PC-9 (cell line): ENCODE results near the gene TERB1. TPM values are rescaled to one million over a fixed set of nuclear protein-coding genes. Genes with fewer than 3 reads are reported as not detected.

Experiments
- BruUV-seq: library from RNA; stranded (reverse); fragments of 400-500 nt; replicated peaks from 2 replicates; lab custom pipeline; 2021; lab: Mats Ljungman, UMichigan
- CTCF ChIA-PET: fragments of 300-600 bp; sonication (Branson Sonifier 250); formaldehyde crosslinking; loops from one replicate; lab custom pipeline; 2022; ENCODE audit warnings: antibody characterized with exemption; lab: Charles Lee
- POLR2A ChIA-PET: fragments of 300-600 bp; sonication (Branson Sonifier 250); formaldehyde crosslinking; loops from one replicate; lab custom pipeline; 2022; ENCODE audit warnings: antibody characterized with exemption; ENCODE audit not compliant: unreplicated experiment; lab: Charles Lee
- DNase-seq, 2 experiments: peaks; one replicate each; pipeline versions ENCODE4 v3.0.0 to v3.0.0-alpha.2; 2015 to 2022; ENCODE audit warnings: mixed read lengths in 1 of 2
- H2AFZ ChIP-seq: fragments of 200-600 bp; sonication (generic); 2 replicates; pipeline ENCODE4 v1.8.1; 2017; ENCODE audit warnings: antibody characterized with exemption
- H3F3A ChIP-seq: fragments of 200-600 bp; sonication (generic); 2 replicates; pipeline ENCODE4 v1.8.1; 2017; ENCODE audit warnings: antibody characterized with exemption, mild to moderate bottlenecking, low read depth; ENCODE audit not compliant: insufficient read depth
- H3K27ac ChIP-seq: fragments of 200-600 bp; sonication (generic); 2 replicates; pipeline ENCODE4 v1.6.1; 2016; ENCODE audit warnings: mixed run types
- H3K27me3 ChIP-seq: fragments of 200-600 bp; sonication (generic); 2 replicates; pipeline ENCODE4 v1.6.1; 2016; ENCODE audit warnings: low read depth, mixed run types; ENCODE audit not compliant: insufficient read depth
- H3K36me3 ChIP-seq: fragments of 200-600 bp; sonication (generic); 2 replicates; pipeline ENCODE4 v1.6.1; 2016; ENCODE audit warnings: low read depth, mixed run types
- H3K4me1 ChIP-seq: fragments of 200-600 bp; sonication (generic); replicated peaks from 2 replicates; pipeline ENCODE4 v1.6.1; 2016; ENCODE audit warnings: mixed run types; ENCODE audit not compliant: insufficient read depth
- H3K4me2 ChIP-seq: fragments of 200-600 bp; sonication (generic); 2 replicates; pipeline ENCODE4 v1.6.1; 2017; ENCODE audit warnings: mixed run types
- H3K4me3 ChIP-seq: fragments of 200-600 bp; sonication (generic); 2 replicates; pipeline ENCODE4 v1.6.1; 2016; ENCODE audit warnings: mixed run types
- H3K79me2 ChIP-seq: fragments of 200-600 bp; sonication (generic); 2 replicates; pipeline ENCODE4 v1.6.1; 2017; ENCODE audit warnings: low read depth, mixed run types
- H3K9me2 ChIP-seq: fragments of 200-600 bp; sonication (generic); 2 replicates; pipeline ENCODE4 v1.8.1; 2017; ENCODE audit warnings: mild to moderate bottlenecking; ENCODE audit not compliant: insufficient read depth
- H3K9me3 ChIP-seq: fragments of 200-600 bp; sonication (generic); 2 replicates; pipeline ENCODE4 v1.8.1; 2016; ENCODE audit warnings: low read depth; ENCODE audit not compliant: insufficient read depth
- H4K20me1 ChIP-seq: fragments of 200-600 bp; sonication (generic); 2 replicates; pipeline ENCODE4 v1.8.1; 2017; ENCODE audit not compliant: insufficient read depth
- EZH2 ChIP-seq: fragments of 200-600 bp; sonication (generic); IDR thresholded peaks from 2 replicates; pipeline ENCODE4 v1.8.0; 2017; ENCODE audit warnings: antibody characterized with exemption, low read depth
- intact Hi-C: fragments of 100-400 bp; cut with micrococcal nuclease; formaldehyde crosslinking; loops from one replicate; pipeline ENCODE4 v1.10.0; 2022; ENCODE audit not compliant: unreplicated experiment
- total RNA-seq: library from RNA; stranded (reverse); gene quantifications from 2 replicates; pipeline ENCODE4 v1.2.3, GENCODE V29; 2021
- TF ChIP-seq, protein P1 (sequence below): fragments of 200-600 bp; sonication (generic); conservative IDR thresholded peaks from 2 replicates; pipeline ENCODE4 v1.6.1; 2017; ENCODE audit warnings: mixed run types, antibody characterized with exemption, mild to moderate bottlenecking, moderate library complexity

Gene TERB1
- total RNA-seq, 1 experiment from 2014 or later = not detected

DNA sequence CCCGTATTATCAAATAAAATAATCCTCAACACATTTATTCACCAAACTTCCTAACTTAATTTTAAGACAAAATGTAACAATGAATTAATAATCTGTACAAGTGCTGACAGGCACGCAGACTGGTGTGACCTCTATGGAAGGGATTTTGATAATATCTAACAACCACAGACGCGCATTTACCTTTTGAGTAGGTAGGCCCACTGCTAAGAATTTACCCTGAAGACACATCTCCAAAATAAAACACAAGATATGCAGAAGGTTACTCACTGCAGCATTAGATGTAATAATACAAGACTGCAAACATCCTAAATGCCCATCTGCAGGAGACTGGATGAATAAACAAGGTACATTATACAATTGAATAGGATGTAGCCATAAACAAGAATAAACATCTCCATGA is 82.1 kb downstream of the TERB1 start:
- no TSS peak for BruUV-seq
- no peaks in the 10 kb centered on the region for H3K79me2 ChIP-seq
- H2AFZ ChIP-seq = no peak overlapping the region
- H3K27me3 ChIP-seq = no peaks in the 10 kb centered on the region
- peaks cover 12% of the 10 kb centered on the region; the same call in 1 of the 2 replicates for H3K36me3 ChIP-seq
- no peaks in the 10 kb centered on the region for H3K9me3 ChIP-seq
- no peak overlapping the region for H3K4me3 ChIP-seq
- H3K9me2 ChIP-seq = no peaks in the 10 kb centered on the region
- CTCF ChIA-PET = interaction anchor here (0.5 kb wide), 1 partner anchor 111 kb away, joined by 5 read pairs; the partner anchor contains the start of gene NAE1
- no peak overlapping the region for H3K27ac ChIP-seq
- no peaks in the 10 kb centered on the region for H4K20me1 ChIP-seq
- intact Hi-C loops = no loop called here
- no peaks in the 10 kb centered on the region for H3K4me1 ChIP-seq
- TF ChIP-seq, protein P1, sequence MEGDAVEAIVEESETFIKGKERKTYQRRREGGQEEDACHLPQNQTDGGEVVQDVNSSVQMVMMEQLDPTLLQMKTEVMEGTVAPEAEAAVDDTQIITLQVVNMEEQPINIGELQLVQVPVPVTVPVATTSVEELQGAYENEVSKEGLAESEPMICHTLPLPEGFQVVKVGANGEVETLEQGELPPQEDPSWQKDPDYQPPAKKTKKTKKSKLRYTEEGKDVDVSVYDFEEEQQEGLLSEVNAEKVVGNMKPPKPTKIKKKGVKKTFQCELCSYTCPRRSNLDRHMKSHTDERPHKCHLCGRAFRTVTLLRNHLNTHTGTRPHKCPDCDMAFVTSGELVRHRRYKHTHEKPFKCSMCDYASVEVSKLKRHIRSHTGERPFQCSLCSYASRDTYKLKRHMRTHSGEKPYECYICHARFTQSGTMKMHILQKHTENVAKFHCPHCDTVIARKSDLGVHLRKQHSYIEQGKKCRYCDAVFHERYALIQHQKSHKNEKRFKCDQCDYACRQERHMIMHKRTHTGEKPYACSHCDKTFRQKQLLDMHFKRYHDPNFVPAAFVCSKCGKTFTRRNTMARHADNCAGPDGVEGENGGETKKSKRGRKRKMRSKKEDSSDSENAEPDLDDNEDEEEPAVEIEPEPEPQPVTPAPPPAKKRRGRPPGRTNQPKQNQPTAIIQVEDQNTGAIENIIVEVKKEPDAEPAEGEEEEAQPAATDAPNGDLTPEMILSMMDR = no peak
- POLR2A ChIA-PET = no interaction called here
- no peak overlapping the region for H3K4me2 ChIP-seq
- H3F3A ChIP-seq = peaks cover 4% of the 10 kb centered on the region; the same call in 1 of the 2 replicates
- DNase-seq = no peak

DNA sequence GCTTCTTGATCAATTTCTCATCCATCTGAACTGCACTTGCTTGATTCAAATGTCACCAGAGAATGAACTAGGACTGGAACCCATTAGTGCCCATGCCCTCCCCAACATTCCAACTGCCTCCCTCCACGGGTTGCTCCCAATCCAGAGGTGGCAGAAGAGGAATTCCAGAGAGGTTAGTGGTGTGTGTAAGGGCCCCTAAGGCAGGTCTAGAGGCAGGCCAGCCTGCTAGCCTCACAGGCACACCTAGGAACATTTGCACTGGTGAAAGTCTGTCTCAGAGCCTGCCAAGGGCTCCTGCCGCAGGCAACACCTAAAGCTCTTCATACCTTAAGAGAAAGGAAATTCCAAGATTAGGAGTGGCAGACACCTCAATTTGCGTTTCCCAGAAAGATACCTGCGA is 83.6 kb downstream of the TERB1 start:
- H3K4me1 ChIP-seq = no peaks in the 10 kb centered on the region
- peaks cover 4% of the 10 kb centered on the region; the same call in 1 of the 2 replicates for H3F3A ChIP-seq
- TF ChIP-seq, protein P1 = no peak
- no peak for TF ChIP-seq EZH2
- H4K20me1 ChIP-seq = no peaks in the 10 kb centered on the region
- H3K27ac ChIP-seq = no peak overlapping the region
- BruUV-seq = no TSS peak
- no peaks in the 10 kb centered on the region for H3K27me3 ChIP-seq
- 0 out of 2 replicates have a peak, but pooled peaks cover 7% of the 10 kb centered on the region for H3K36me3 ChIP-seq
- ChIA-PET CTCF (interaction anchor here (0.6 kb wide), 1 partner anchor 113 kb away, joined by 3 read pairs; the partner anchor contains the start of gene NAE1), POLR2A (interaction anchor here (0.7 kb wide), 1 partner anchor 816 kb away, joined by 4 read pairs; no protein-coding TSS in a partner anchor)
- no peaks in the 10 kb centered on the region for H3K9me2 ChIP-seq
- no peak overlapping the region for H3K4me2 ChIP-seq
- intact Hi-C loops = no loop called here
- H3K79me2 ChIP-seq = no peaks in the 10 kb centered on the region
- H2AFZ ChIP-seq = no peak overlapping the region
- H3K9me3 ChIP-seq = no peaks in the 10 kb centered on the region
- DNase-seq = peak in 1 of 2 experiments; percentile 82
- no peak overlapping the region for H3K4me3 ChIP-seq

DNA sequence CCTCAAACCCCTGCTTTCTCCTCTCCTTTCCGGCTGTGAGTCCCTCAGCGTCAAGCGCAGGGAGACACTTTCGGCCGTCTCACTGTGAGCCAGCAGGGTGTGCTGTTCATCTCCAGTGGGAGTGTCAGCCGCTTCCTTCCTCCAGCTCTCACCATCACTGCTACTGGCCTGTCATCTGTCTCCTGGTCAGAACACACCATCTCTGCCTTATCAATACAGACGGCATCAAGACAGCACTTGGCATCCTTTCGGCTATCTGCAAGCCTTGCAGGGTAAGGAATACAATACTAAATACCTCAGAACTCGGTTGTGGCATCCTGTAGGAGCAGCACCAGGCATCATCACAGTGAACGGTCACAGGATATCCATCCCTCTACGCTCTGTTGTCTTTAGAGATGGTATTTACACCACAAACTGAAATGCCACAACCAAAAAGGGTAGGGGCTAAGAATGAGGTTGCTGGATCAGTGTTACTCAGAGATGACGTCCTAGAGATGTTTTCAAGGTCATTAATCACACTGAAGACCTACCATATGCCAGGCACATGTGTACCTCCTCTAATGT is 84.2 kb downstream of the TERB1 start:
- Histone ChIP-seq H3K4me2 (no peak overlapping the region), H3K36me3 (0 out of 2 replicates have a peak, but pooled peaks cover 3% of the 10 kb centered on the region), H4K20me1 (no peaks in the 10 kb centered on the region), H3F3A (peaks cover 4% of the 10 kb centered on the region; the same call in 1 of the 2 replicates), H3K27ac (no peak overlapping the region), H3K9me3 (no peaks in the 10 kb centered on the region), H3K9me2 (no peaks in the 10 kb centered on the region), H2AFZ (no peak overlapping the region), H3K27me3 (no peaks in the 10 kb centered on the region), H3K79me2 (no peaks in the 10 kb centered on the region), H3K4me3 (no peak overlapping the region), H3K4me1 (no peaks in the 10 kb centered on the region)
- POLR2A ChIA-PET = no interaction called here
- CTCF ChIA-PET = interaction anchor here (0.6 kb wide), 1 partner anchor 113 kb away, joined by 3 read pairs; the partner anchor contains the start of gene NAE1
- no peak for TF ChIP-seq EZH2
- TF ChIP-seq, protein P1 = 0 out of 2 replicates have a peak, but pooled peaks have one; percentile 20
- intact Hi-C loops = no loop called here
- no peak for DNase-seq
- BruUV-seq = TSS peak; percentile 26
